IPS DF 6.9 (cell line): ENCODE measurements around the gene BDKRB2.

Source experiments
- DNase-seq: peaks from one replicate; pipeline ENCODE4 v3.0.0-alpha.2; 2013; ENCODE audit warnings: low read depth, low spot score
- H3K27ac ChIP-seq: one replicate; pipeline ENCODE4 v1.5.1; 2013; ENCODE audit warnings: low read length, control low read depth
- H3K27me3 ChIP-seq: 2 replicates; pipeline ENCODE4 v1.6.1; 2013; ENCODE audit warnings: mild to moderate bottlenecking, low read length; ENCODE audit not compliant: control insufficient read depth, insufficient read depth
- H3K36me3 ChIP-seq: 2 replicates; pipeline ENCODE4 v1.6.1; 2013; ENCODE audit warnings: low read length; ENCODE audit not compliant: control insufficient read depth, insufficient read depth
- H3K4me1 ChIP-seq: 2 replicates; pipeline ENCODE4 v1.6.1; 2013; ENCODE audit warnings: low read length; ENCODE audit not compliant: control insufficient read depth, insufficient read depth
- H3K4me3 ChIP-seq: 2 replicates; pipeline ENCODE4 v1.5.1; 2013; ENCODE audit warnings: mild to moderate bottlenecking, low read length
- H3K9me3 ChIP-seq: 2 replicates; pipeline ENCODE4 v1.6.1; 2013; ENCODE audit warnings: low read length, inconsistent platforms; ENCODE audit not compliant: control insufficient read depth, insufficient read depth
- WGBS: extraction: QIAGEN DNeasy Blood & Tissue Kit; methylation state at CpG from one replicate; pipeline ENCODE4 v1.1.7; 2013; ENCODE audit warnings: mixed read lengths, missing lambda C conversion rate; ENCODE audit not compliant: insufficient read length, insufficient coverage; 5-methylcytosine and 5-hydroxymethylcytosine counted together

BDKRB2 gene

GRCh38 chr14:96225745-96226151 lies 21.1 kb downstream of the BDKRB2 start:
- H3K4me3 ChIP-seq = no peak overlapping the region
- no peaks in the 10 kb centered on the region for H3K4me1 ChIP-seq
- H3K9me3 ChIP-seq = no peaks in the 10 kb centered on the region
- H3K27me3 ChIP-seq = no peaks in the 10 kb centered on the region
- no CpG with 5 or more reads among the region's 5 CpGs for WGBS
- no peaks in the 10 kb centered on the region for H3K36me3 ChIP-seq
- no peak for DNase-seq
- H3K27ac ChIP-seq = no peak overlapping the region

DNA sequence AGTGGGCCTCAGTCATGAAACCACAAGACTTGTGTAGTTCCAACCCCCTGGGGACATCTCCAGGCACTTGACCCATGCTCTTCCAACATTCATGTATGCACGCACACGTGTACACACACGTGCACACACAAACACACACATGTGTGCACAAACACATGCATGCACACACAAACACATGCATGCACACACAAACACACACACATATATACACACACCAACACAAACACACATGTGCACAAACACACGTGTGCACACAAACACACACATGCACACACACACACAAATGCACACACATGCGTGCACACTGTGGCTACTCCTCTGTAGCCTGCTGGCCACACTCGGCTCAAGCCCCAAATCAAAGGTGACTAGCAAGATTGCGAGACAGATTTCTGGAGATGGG lies 22.8 kb downstream of the BDKRB2 start:
- DNase-seq = no peak
- Histone ChIP-seq H3K27ac (no peak overlapping the region), H3K36me3 (no peaks in the 10 kb centered on the region), H3K9me3 (no peaks in the 10 kb centered on the region), H3K4me1 (no peaks in the 10 kb centered on the region), H3K27me3 (no peaks in the 10 kb centered on the region), H3K4me3 (no peak overlapping the region)
- WGBS = no CpG with 5 or more reads among the region's 7 CpGs

GRCh38 chr14:96229315-96229714 lies 24.7 kb downstream of the BDKRB2 start:
- H3K4me3 ChIP-seq = no peak overlapping the region; the same call in 1 of the 2 replicates
- no CpG with 5 or more reads among the region's 6 CpGs for WGBS
- H3K4me1 ChIP-seq = no peaks in the 10 kb centered on the region; the same call in 1 of the 2 replicates
- no peak overlapping the region for H3K27ac ChIP-seq
- H3K9me3 ChIP-seq = no peaks in the 10 kb centered on the region
- no peak for DNase-seq
- no peaks in the 10 kb centered on the region for H3K36me3 ChIP-seq
- no peaks in the 10 kb centered on the region for H3K27me3 ChIP-seq

DNA sequence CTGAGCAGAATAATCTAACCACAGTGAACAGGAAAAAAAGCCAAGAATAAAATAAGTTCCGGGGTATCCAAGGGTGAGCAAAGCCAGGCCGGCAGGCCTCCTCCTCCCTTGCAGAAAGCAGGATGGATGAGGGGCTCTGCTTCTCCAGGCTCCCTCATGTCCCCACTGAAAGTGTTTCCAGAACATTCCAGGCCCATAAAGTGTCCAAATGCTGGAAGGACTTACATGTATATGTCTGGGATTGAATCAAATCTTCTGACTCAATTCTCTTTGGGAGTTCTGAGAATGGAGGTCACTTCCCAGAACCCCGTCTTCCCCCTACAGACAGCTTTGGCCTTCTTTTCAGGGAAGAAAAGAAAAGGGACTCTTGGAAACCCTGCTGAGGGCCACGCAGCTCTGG lies 26.4 kb downstream of the BDKRB2 start:
- no peak overlapping the region for H3K4me3 ChIP-seq
- H3K27me3 ChIP-seq = no peaks in the 10 kb centered on the region
- H3K9me3 ChIP-seq = no peaks in the 10 kb centered on the region
- no peaks in the 10 kb centered on the region for H3K36me3 ChIP-seq
- no peak for DNase-seq
- no peak overlapping the region for H3K27ac ChIP-seq
- no CpG with 5 or more reads among the region's 4 CpGs for WGBS
- peaks cover 2% of the 10 kb centered on the region for H3K4me1 ChIP-seq

DNA sequence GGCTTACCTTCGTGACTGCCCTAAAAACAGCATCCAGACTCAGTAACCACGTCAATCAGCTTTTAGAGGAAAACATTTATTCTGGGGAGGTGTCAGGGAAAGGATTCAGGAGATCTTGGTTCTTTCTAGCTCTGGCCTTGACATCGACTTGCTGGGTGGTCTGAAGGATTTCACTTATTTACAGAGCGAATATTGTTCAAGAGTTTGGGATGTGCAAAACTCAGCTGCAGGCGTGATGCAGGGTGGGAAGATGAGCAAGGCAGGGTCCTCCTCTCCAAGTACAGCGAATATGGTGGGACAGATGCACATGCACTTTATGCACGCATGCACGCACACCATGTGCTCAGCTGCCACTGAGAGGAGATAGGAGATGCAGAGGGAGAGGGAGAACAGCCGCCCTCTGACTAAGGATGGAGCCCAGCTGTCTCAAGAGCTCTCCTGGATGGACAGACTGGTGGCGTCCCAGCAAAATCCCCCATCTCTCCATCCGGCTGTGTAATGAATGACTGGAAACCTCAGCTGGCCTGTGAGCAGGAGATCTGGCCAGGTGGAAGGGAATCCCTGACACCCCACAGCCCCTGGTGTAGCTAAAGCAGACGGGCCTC lies 27.0 kb downstream of the BDKRB2 start:
- peaks cover 2% of the 10 kb centered on the region for H3K4me1 ChIP-seq
- DNase-seq = no peak
- H3K27me3 ChIP-seq = no peaks in the 10 kb centered on the region
- no CpG with 5 or more reads among the region's 12 CpGs for WGBS
- no peaks in the 10 kb centered on the region for H3K36me3 ChIP-seq
- H3K4me3 ChIP-seq = no peak overlapping the region
- no peaks in the 10 kb centered on the region for H3K9me3 ChIP-seq
- no peak overlapping the region for H3K27ac ChIP-seq

GRCh38 chr14:96232506-96232905 lies 27.9 kb downstream of the BDKRB2 start:
- no peak for DNase-seq
- no peaks in the 10 kb centered on the region for H3K27me3 ChIP-seq
- WGBS = no CpG with 5 or more reads among the region's 11 CpGs
- no peaks in the 10 kb centered on the region for H3K36me3 ChIP-seq
- no peaks in the 10 kb centered on the region for H3K9me3 ChIP-seq
- peaks cover 2% of the 10 kb centered on the region for H3K4me1 ChIP-seq
- H3K4me3 ChIP-seq = no peak overlapping the region
- no peak overlapping the region for H3K27ac ChIP-seq

DNA sequence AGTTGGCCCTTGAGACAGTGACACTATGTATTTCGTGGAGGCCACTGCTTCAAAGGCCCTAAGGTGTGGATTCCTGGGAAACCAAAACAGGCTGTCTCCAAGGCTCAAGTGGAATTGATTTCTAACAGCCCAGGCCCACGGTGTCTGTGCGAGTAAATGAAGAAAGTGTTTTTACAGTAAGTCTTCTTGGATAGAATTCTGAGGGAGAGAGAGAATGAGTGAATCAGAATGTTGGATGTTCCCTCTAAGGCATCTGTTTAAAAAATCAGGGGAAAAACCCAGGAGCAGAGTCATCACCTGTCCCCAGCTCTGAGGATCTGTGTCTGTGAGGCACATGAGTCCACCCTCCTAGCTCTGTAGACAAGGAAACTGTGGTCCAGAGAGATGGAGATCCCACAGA lies 29.0 kb downstream of the BDKRB2 start:
- no peaks in the 10 kb centered on the region for H3K27me3 ChIP-seq
- no peaks in the 10 kb centered on the region for H3K36me3 ChIP-seq
- no CpG with 5 or more reads among the region's 3 CpGs for WGBS
- no peak for DNase-seq
- peaks cover 2% of the 10 kb centered on the region for H3K4me1 ChIP-seq
- no peaks in the 10 kb centered on the region for H3K9me3 ChIP-seq
- no peak overlapping the region for H3K4me3 ChIP-seq
- H3K27ac ChIP-seq = no peak overlapping the region

DNA sequence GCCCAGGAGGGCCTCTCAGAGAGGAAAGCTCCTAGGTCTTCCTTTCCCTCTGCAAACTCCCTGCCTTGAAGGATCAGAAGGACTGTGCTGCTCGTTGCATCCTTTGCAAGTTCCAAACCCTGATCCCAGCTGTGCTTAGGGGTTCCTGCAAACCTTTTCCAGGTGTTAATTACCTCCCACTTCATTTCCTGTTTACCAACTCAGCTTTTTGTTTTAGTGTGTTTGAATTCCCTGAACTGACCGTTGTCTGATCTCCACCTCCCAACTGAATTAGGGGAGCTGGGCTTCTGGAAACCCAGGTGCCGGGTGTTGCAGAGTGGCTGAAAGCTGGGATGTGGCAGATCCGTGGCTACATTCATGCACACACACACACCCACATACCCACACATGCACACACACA lies 30.8 kb downstream of the BDKRB2 start:
- no peak for DNase-seq
- no peaks in the 10 kb centered on the region for H3K27me3 ChIP-seq

DNA sequence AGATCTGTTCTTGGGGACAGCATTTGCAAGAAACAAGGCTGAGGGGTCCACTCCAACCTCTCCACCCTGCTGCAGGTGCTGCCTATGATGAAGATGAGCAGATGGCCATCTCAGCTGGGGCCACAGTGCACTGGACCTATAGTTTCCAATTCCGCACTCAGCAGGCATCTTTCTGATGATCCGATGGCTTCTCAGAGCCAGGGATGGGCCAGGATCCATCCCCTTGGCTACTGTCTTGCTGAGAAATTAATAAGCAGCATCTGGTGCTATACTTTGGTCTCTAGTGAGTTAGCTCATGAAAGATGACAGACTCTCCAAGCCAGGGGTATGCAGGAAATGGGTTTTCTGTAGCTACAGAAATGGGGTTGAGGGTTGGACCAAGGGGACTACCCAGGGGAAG lies 33.0 kb downstream of the BDKRB2 start:
- no peak overlapping the region for H3K4me3 ChIP-seq
- no CpG with 5 or more reads among the region's 2 CpGs for WGBS
- peaks cover 2% of the 10 kb centered on the region for H3K4me1 ChIP-seq
- no peak overlapping the region for H3K27ac ChIP-seq
- H3K9me3 ChIP-seq = no peaks in the 10 kb centered on the region
- H3K27me3 ChIP-seq = no peaks in the 10 kb centered on the region
- peaks cover 2% of the 10 kb centered on the region; the same call in 1 of the 2 replicates for H3K36me3 ChIP-seq
- DNase-seq = no peak

More for the DNA sequence above, 30.8 kb downstream of the BDKRB2 start:
- Histone ChIP-seq H3K4me1 (peaks cover 2% of the 10 kb centered on the region), H3K9me3 (no peaks in the 10 kb centered on the region), H3K36me3 (no peaks in the 10 kb centered on the region), H3K27ac (no peak overlapping the region), H3K4me3 (no peak overlapping the region)
- no CpG with 5 or more reads among the region's 4 CpGs for WGBS

DNA sequence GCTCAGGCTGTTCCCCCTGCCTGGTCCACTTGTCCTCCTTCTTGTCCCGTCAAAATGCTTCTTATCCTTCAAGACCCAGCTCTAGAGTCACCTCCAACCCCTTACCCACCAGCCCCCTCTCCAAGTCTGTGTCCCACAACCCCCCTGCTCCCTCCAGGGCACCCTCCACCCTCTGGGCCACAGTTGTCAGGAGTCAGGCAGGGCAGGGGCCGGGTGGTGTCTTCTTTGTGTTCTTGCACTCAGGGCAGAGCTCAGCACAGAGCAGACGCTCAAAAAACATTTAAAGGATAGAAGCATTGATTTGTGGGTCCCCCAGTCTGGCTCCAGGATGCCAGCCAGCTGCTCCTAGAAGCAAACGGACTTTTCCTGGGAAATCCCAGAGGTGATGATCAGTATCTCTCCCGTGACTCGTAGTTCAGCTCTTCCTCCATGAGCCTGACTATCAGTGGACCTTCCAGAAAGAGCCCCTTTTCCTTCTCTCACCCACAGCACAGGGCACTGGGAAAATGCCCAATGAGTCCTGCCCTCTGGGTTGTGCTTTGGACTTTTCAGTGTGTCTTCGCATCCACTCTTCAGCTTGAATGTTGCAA lies 34.1 kb downstream of the BDKRB2 start:
- H3K27me3 ChIP-seq = no peaks in the 10 kb centered on the region
- H3K4me1 ChIP-seq = peaks cover 2% of the 10 kb centered on the region
- no peak overlapping the region for H3K27ac ChIP-seq
- no peaks in the 10 kb centered on the region for H3K9me3 ChIP-seq
- DNase-seq = no peak
- no peak overlapping the region for H3K4me3 ChIP-seq
- peaks cover 2% of the 10 kb centered on the region; the same call in 1 of the 2 replicates for H3K36me3 ChIP-seq
- no CpG with 5 or more reads among the region's 7 CpGs for WGBS

- no peaks in the 10 kb centered on the region for H3K27me3 ChIP-seq
- no CpG with 5 or more reads among the region's 9 CpGs for WGBS
- H3K9me3 ChIP-seq = no peaks in the 10 kb centered on the region
- DNase-seq = no peak
- no peak overlapping the region for H3K27ac ChIP-seq
- H3K4me3 ChIP-seq = no peak overlapping the region
- H3K4me1 ChIP-seq = peaks cover 2% of the 10 kb centered on the region
- H3K36me3 ChIP-seq = peaks cover 2% of the 10 kb centered on the region; the same call in 1 of the 2 replicates
Observed at GRCh38 chr14:96239711-96240141, 35.1 kb downstream of the BDKRB2 start.
